Measurements from ENCODE around the gene PLSCR1.

DNA sequence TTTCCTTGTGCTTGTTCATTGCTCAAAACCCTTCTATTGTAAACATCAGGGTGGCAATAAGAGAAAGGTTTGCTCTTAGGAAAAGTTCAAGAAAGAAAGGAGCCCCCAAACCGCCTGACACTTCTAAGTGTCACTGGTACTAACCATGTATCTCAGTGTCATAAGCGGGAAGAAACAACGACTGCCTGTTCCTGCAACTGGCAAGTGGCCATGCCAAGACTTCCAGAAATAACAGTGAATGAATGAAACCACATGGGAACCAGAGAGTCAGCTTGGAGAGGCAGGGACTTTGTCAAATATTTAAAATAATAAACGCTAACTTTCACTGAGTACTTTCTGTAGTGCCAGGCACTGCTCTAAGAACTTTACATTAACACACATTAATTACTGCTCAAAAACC, 76.2 kb downstream of the PLSCR1 start:
- TF ChIP-seq RARB (CRISPR knock-in tag; IDR thresholded peaks at IDR 0.05) (no peak), PATZ1 (CRISPR knock-in tag; IDR thresholded peaks at IDR 0.05; ENCODE audit: borderline replicate concordance) (no peak)
